Esophagus squamous epithelium (tissue), 5 donors: ENCODE data around the gene DNAJC15. TPM values are rescaled to one million over a fixed set of nuclear protein-coding genes. Genes with fewer than 3 reads are reported as not detected.

Experiments
- DNase-seq: peaks from one replicate; lab custom pipeline; 2025; lab: John Stamatoyannopoulos, UW
- H3K27ac ChIP-seq, 4 donors: fragments of 200-600 bp; sonication (generic); one replicate each; pipeline ENCODE4 v1.5.1; 2016 to 2019; ENCODE audit warnings: mild to moderate bottlenecking in 1 of 4
- H3K27me3 ChIP-seq, 4 donors: fragments of 200-600 bp; sonication (generic); 1 replicate in 3 of 4; 2 replicates in 1 of 4; pipeline versions ENCODE4 v1.5.1 to v1.6.0; 2017 to 2021; ENCODE audit warnings: antibody characterized with exemption in 1 of 4
- H3K36me3 ChIP-seq, 3 donors: fragments of 200-600 bp; sonication (generic); one replicate each; pipeline ENCODE4 v1.5.1; 2016 to 2019
- H3K4me1 ChIP-seq, 3 donors: fragments of 200-600 bp; sonication (generic); one replicate each; pipeline ENCODE4 v1.5.1; 2017 to 2019
- H3K4me3 ChIP-seq, 4 donors: fragments of 200-600 bp; sonication (generic); 1 replicate in 3 of 4; 2 replicates in 1 of 4; pipeline ENCODE4 v1.5.1; 2016 to 2019; ENCODE audit warnings: mild to moderate bottlenecking in 2 of 4, moderate library complexity in 1 of 4
- H3K9me3 ChIP-seq, 3 donors: fragments of 200-600 bp; sonication (generic); one replicate each; pipeline ENCODE4 v1.5.1; 2016 to 2019
- POLR2A ChIP-seq, 4 donors: fragments of 450-650 bp; IDR thresholded peaks; one replicate each; pipeline ENCODE4 v1.6.1; 2017; ENCODE audit warnings: antibody characterized with exemption in 4 of 4, mild to moderate bottlenecking in 4 of 4, moderate library complexity in 3 of 4
- WGBS, 2 donors: methylation state at CpG; one replicate each; pipeline ENCODE4 v1.1.5; 2018; 5-methylcytosine and 5-hydroxymethylcytosine counted together
- intact Hi-C: fragments of 100-400 bp; cut with DNase I; formaldehyde crosslinking; loops from one replicate; pipeline ENCODE4 v1.15.0; 2022
- total RNA-seq, 4 donors: library from RNA; depleted of rRNA; stranded (reverse); fragments of >200 nt; gene quantifications; one replicate each; pipeline ENCODE4 v1.1.0, GENCODE V29; 2016
- TF ChIP-seq, protein P1 (sequence below), 6 experiments: fragments of 450-650 bp in 4 of 6; fragments of 200-600 bp in 2 of 6; sonication (generic) in 2 of 6; IDR thresholded peaks; one replicate each; pipeline ENCODE4 v1.5.1; 2016 to 2019; ENCODE audit warnings: antibody characterized with exemption in 6 of 6, mild to moderate bottlenecking in 4 of 6, moderate library complexity in 4 of 6
- donor health status: DM: yes; HTN: yes; CAD: no.

The DNAJC15 gene
- total RNA-seq, 4 donors from 2014 or later, result 2.9 to 15.0 (median 9.0) TPM

DNA sequence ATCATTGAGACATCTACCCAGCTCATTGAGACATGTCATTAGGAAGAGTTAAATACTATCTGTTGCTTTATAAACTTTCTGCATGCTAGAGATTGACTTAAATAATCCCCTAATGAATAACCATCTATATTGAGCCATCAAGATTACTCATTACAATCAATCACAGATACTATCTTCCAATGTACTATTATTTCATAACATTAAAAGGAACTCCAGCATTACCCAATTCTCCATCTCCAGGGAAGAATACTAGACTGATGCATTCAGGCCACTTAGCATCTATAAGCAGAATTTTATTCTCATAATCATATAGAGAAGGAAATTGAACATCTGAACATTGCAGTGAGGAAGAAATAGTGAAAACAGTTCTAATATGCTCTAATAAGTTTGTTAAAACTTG, 39.4 kb upstream of the DNAJC15 start:
- no peaks in the 10 kb centered on the region for H3K9me3 ChIP-seq
- no peak for TF ChIP-seq POLR2A (IDR thresholded peaks at IDR 0.05)
- TF ChIP-seq, protein P1, sequence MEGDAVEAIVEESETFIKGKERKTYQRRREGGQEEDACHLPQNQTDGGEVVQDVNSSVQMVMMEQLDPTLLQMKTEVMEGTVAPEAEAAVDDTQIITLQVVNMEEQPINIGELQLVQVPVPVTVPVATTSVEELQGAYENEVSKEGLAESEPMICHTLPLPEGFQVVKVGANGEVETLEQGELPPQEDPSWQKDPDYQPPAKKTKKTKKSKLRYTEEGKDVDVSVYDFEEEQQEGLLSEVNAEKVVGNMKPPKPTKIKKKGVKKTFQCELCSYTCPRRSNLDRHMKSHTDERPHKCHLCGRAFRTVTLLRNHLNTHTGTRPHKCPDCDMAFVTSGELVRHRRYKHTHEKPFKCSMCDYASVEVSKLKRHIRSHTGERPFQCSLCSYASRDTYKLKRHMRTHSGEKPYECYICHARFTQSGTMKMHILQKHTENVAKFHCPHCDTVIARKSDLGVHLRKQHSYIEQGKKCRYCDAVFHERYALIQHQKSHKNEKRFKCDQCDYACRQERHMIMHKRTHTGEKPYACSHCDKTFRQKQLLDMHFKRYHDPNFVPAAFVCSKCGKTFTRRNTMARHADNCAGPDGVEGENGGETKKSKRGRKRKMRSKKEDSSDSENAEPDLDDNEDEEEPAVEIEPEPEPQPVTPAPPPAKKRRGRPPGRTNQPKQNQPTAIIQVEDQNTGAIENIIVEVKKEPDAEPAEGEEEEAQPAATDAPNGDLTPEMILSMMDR (IDR thresholded peaks at IDR 0.05), result no peak
- H3K27me3 ChIP-seq, result no peaks in the 10 kb centered on the region
- DNase-seq, result no peak
- H3K27ac ChIP-seq, result no peak overlapping the region
- no peaks in the 10 kb centered on the region for H3K36me3 ChIP-seq
- no peak overlapping the region for H3K4me3 ChIP-seq
- peaks cover 4 to 22% (median 14%) of the 10 kb centered on the region in 3 donors for H3K4me1 ChIP-seq
- intact Hi-C loops, result no loop called here

DNA sequence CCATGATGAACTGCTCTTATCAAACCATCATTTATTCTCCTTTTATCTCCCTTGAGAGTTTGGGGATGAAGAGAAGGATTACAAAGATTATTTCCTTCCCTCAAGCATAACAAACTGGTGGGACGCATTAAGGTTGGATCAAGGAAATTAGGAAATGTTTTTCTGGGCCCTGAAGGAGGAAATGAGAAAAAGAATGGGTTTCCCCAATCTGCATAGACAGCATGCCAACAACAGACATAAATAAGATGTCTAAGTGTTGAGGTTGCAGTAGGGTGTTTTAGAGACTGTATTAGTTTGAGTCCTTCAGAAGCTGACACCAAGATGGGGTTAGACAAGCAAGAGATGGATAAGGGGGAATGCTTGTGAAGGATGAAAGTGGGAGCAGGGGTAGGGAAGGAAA, 38.7 kb upstream of the DNAJC15 start:
- no peak overlapping the region for H3K27ac ChIP-seq
- H3K36me3 ChIP-seq, result no peaks in the 10 kb centered on the region
- H3K4me1 ChIP-seq, result peaks cover 4 to 22% (median 14%) of the 10 kb centered on the region in 3 donors
- WGBS, 2 donors, result 14 to 43% methylated on average over 1 of the region's 1 CpG
- no peak overlapping the region for H3K4me3 ChIP-seq
- intact Hi-C loops, result no loop called here
- no peak for DNase-seq
- TF ChIP-seq POLR2A (IDR thresholded peaks at IDR 0.05), result no peak
- TF ChIP-seq, protein P1 (IDR thresholded peaks at IDR 0.05), result no peak
- no peaks in the 10 kb centered on the region for H3K9me3 ChIP-seq
- no peaks in the 10 kb centered on the region for H3K27me3 ChIP-seq

DNA sequence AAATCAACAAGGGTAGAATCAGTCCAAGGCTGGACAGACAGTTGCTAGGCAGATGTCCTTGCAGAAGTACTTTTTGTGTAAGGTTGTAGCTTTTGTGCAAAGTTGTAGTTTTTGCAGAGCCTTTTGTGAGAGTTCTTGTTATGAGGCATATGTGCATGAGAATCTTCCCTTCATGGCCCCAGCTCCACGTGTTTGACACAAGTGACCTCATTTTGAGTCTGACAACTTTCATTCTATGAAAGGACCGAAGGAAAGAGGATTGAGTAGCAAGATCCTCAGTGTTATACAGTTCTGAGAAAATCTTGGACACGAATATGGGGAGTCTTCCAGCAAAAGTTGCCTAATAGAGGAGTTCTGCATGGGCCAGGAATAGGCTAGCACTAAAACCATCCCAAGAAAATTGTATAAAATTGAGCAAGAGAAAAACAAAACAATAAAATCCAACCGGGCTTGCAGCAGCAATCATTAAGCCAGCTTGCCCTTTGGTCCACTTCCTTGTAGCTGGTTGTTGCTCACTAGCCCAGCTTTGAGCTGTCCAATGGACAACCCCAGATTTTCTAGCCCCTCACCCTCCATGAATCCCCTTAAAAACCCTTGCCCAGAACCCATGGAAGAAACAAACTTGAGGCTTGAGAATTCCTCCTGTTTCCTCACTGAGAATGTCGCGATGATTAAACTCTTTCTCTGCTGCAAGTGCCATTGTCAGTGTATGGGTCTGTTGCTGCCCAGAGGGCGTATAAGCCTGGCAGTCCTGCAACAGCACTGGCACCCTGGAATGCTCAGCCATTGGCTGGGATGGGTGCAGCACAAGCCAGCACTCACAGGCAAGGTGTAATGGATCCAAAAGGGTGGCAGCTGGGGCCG, 37.8 kb upstream of the DNAJC15 start:
- no peaks in the 10 kb centered on the region for H3K27me3 ChIP-seq
- 39 to 51% methylated on average over 7 of the region's 8 CpGs for WGBS, 2 donors
- intact Hi-C loops, result no loop called here
- H3K4me1 ChIP-seq, result peaks cover 4 to 28% (median 14%) of the 10 kb centered on the region in 3 donors
- peak overlapping the region in 2 of 4 donors; percentile 47 to 71 for H3K27ac ChIP-seq
- no peaks in the 10 kb centered on the region for H3K36me3 ChIP-seq
- H3K4me3 ChIP-seq, result peak overlapping the region in 1 of 4 donors; percentile 5
- no peaks in the 10 kb centered on the region for H3K9me3 ChIP-seq
- DNase-seq, result no peak
- no peak for TF ChIP-seq POLR2A (IDR thresholded peaks at IDR 0.05)
- TF ChIP-seq, protein P1 (IDR thresholded peaks at IDR 0.05), result no peak

DNA sequence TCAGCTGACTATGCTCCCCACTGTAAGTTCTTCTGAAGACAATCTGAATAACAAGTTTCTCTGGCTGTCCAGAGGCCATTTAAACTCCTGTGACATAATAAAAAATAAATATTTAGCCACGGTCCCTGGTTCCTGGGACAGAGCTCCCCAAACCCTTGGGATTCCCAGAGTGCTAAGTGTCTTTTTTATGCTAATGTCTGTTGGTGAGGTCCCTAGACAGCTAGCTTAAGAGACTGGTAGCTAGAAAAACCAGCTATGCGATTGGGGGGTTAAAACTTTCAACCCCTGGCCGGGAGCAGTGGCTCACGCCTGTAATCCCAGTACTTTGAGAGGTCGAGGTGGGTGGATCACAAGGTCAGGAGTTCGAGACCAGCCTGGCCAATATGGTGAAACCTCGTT, 37.2 kb upstream of the DNAJC15 start:
- peak overlapping the region in 2 of 4 donors; percentile 47 to 71 for H3K27ac ChIP-seq
- DNase-seq, result no peak

More for the DNA sequence above, 37.2 kb upstream of the DNAJC15 start:
- H3K4me1 ChIP-seq, result peaks cover 4 to 34% (median 15%) of the 10 kb centered on the region in 3 donors
- TF ChIP-seq POLR2A (IDR thresholded peaks at IDR 0.05), result no peak
- TF ChIP-seq, protein P1 (IDR thresholded peaks at IDR 0.05), result no peak
- H3K27me3 ChIP-seq, result no peaks in the 10 kb centered on the region
- intact Hi-C loops, result no loop called here
- 53 to 66% methylated on average over 5 to 7 of the region's 7 CpGs for WGBS, 2 donors
- H3K9me3 ChIP-seq, result no peaks in the 10 kb centered on the region
- no peaks in the 10 kb centered on the region for H3K36me3 ChIP-seq
- H3K4me3 ChIP-seq, result peak overlapping the region in 1 of 4 donors; percentile 5
